Measurements from ENCODE around the gene TMEM255B.

- TF ChIP-seq CTCF (IDR thresholded peaks at IDR 0.05) (no peak), POLR2A (IDR thresholded peaks at IDR 0.05) (no peak)
Measured at GRCh38 chr13:113732176-113732960, 26.7 kb upstream of the TMEM255B start.
